Esophagus squamous epithelium (tissue), 5 donors: ENCODE data around the gene MTCH1. TPM values are rescaled to one million over a fixed set of nuclear protein-coding genes. Genes with fewer than 3 reads are reported as not detected.

Source experiments
- DNase-seq: peaks from one replicate; lab custom pipeline; 2025; lab: John Stamatoyannopoulos, UW
- H3K27ac ChIP-seq, 4 donors: fragments of 200-600 bp; sonication (generic); one replicate each; pipeline ENCODE4 v1.5.1; 2016 to 2019; ENCODE audit warnings: mild to moderate bottlenecking in 1 of 4
- H3K27me3 ChIP-seq, 4 donors: fragments of 200-600 bp; sonication (generic); 1 replicate in 3 of 4; 2 replicates in 1 of 4; pipeline versions ENCODE4 v1.5.1 to v1.6.0; 2017 to 2021; ENCODE audit warnings: antibody characterized with exemption in 1 of 4
- H3K36me3 ChIP-seq, 3 donors: fragments of 200-600 bp; sonication (generic); one replicate each; pipeline ENCODE4 v1.5.1; 2016 to 2019
- H3K4me1 ChIP-seq, 3 donors: fragments of 200-600 bp; sonication (generic); one replicate each; pipeline ENCODE4 v1.5.1; 2017 to 2019
- H3K4me3 ChIP-seq, 4 donors: fragments of 200-600 bp; sonication (generic); 1 replicate in 3 of 4; 2 replicates in 1 of 4; pipeline ENCODE4 v1.5.1; 2016 to 2019; ENCODE audit warnings: mild to moderate bottlenecking in 2 of 4, moderate library complexity in 1 of 4
- H3K9me3 ChIP-seq, 3 donors: fragments of 200-600 bp; sonication (generic); one replicate each; pipeline ENCODE4 v1.5.1; 2016 to 2019
- CTCF ChIP-seq, 6 experiments: fragments of 450-650 bp in 4 of 6; fragments of 200-600 bp in 2 of 6; sonication (generic) in 2 of 6; IDR thresholded peaks; one replicate each; pipeline ENCODE4 v1.5.1; 2016 to 2019; ENCODE audit warnings: antibody characterized with exemption in 6 of 6, mild to moderate bottlenecking in 4 of 6, moderate library complexity in 4 of 6
- POLR2A ChIP-seq, 4 donors: fragments of 450-650 bp; IDR thresholded peaks; one replicate each; pipeline ENCODE4 v1.6.1; 2017; ENCODE audit warnings: antibody characterized with exemption in 4 of 4, mild to moderate bottlenecking in 4 of 4, moderate library complexity in 3 of 4
- WGBS, 2 donors: methylation state at CpG; one replicate each; pipeline ENCODE4 v1.1.5; 2018; 5-methylcytosine and 5-hydroxymethylcytosine counted together
- intact Hi-C: fragments of 100-400 bp; cut with DNase I; formaldehyde crosslinking; loops from one replicate; pipeline ENCODE4 v1.15.0; 2022
- total RNA-seq, 4 donors: library from RNA; depleted of rRNA; stranded (reverse); fragments of >200 nt; gene quantifications; one replicate each; pipeline ENCODE4 v1.1.0, GENCODE V29; 2016
- donor health status: DM: yes; HTN: yes; CAD: no.

MTCH1 gene
- total RNA-seq, 4 donors from 2014 or later, result 101 to 153 (median 111) TPM

- H3K9me3 ChIP-seq, result no peaks in the 10 kb centered on the region
- no peaks in the 10 kb centered on the region for H3K27me3 ChIP-seq
- H3K4me3 ChIP-seq, result no peak overlapping the region
- peaks cover 0 to 17% (median 0%) of the 10 kb centered on the region in 3 donors for H3K36me3 ChIP-seq
- DNase-seq, result no peak
- TF ChIP-seq POLR2A (IDR thresholded peaks at IDR 0.05), result no peak
- no peak for TF ChIP-seq CTCF (IDR thresholded peaks at IDR 0.05)
- no peak overlapping the region for H3K27ac ChIP-seq
- 66 to 68% methylated on average over 5 to 10 of the region's 12 CpGs for WGBS, 2 donors
- intact Hi-C loops, result no loop called here
- peaks cover 0 to 30% (median 11%) of the 10 kb centered on the region in 3 donors for H3K4me1 ChIP-seq
These were observed 23.1 kb downstream of the MTCH1 start for GRCh38 chr6:36962874-36963273.

- intact Hi-C loops, result no loop called here
- 69 to 75% methylated on average over 23 to 35 of the region's 40 CpGs for WGBS, 2 donors
These were observed 24.3 kb downstream of the MTCH1 start for GRCh38 chr6:36961441-36962435.

GRCh38 chr6:36959555-36960250 is 26.3 kb downstream of the MTCH1 start:
- Histone ChIP-seq H3K4me1 (peaks cover 7 to 36% (median 11%) of the 10 kb centered on the region in 3 donors), H3K27me3 (no peaks in the 10 kb centered on the region), H3K4me3 (no peak overlapping the region), H3K27ac (no peak overlapping the region), H3K9me3 (no peaks in the 10 kb centered on the region), H3K36me3 (no peaks in the 10 kb centered on the region)
- 79 to 81% methylated on average over 6 to 14 of the region's 17 CpGs for WGBS, 2 donors
- no peak for TF ChIP-seq CTCF (IDR thresholded peaks at IDR 0.05)
- no peak for TF ChIP-seq POLR2A (IDR thresholded peaks at IDR 0.05)
- DNase-seq, result no peak
- intact Hi-C loops, result no loop called here

More at GRCh38 chr6:36961441-36962435, 24.3 kb downstream of the MTCH1 start:
- Histone ChIP-seq H3K4me1 (peaks cover 0 to 28% (median 11%) of the 10 kb centered on the region in 3 donors), H3K4me3 (no peak overlapping the region), H3K27me3 (no peaks in the 10 kb centered on the region), H3K36me3 (peaks cover 0 to 6% (median 0%) of the 10 kb centered on the region in 3 donors), H3K9me3 (no peaks in the 10 kb centered on the region), H3K27ac (peak overlapping the region in 1 of 4 donors; percentile 3)
- TF ChIP-seq POLR2A (IDR thresholded peaks at IDR 0.05) (no peak), CTCF (IDR thresholded peaks at IDR 0.05) (no peak)
- no peak for DNase-seq

GRCh38 chr6:36958775-36959554 is 27.0 kb downstream of the MTCH1 start:
- H3K4me1 ChIP-seq, result peaks cover 6 to 35% (median 7%) of the 10 kb centered on the region in 3 donors

More at GRCh38 chr6:36958775-36959554, 27.0 kb downstream of the MTCH1 start:
- H3K36me3 ChIP-seq, result no peaks in the 10 kb centered on the region
- H3K27ac ChIP-seq, result no peak overlapping the region
- intact Hi-C loops, result no loop called here
- WGBS, 2 donors, result 94 to 97% methylated on average over 5 to 9 of the region's 44 CpGs
- DNase-seq, result no peak
- no peaks in the 10 kb centered on the region for H3K9me3 ChIP-seq
- TF ChIP-seq POLR2A (IDR thresholded peaks at IDR 0.05) (no peak), CTCF (IDR thresholded peaks at IDR 0.05) (no peak)
- H3K4me3 ChIP-seq, result no peak overlapping the region
- no peaks in the 10 kb centered on the region for H3K27me3 ChIP-seq
